ENCODE results near the gene FAM169A. TPM values are rescaled to one million over a fixed set of nuclear protein-coding genes. Genes with fewer than 3 reads are reported as not detected.

Gene FAM169A
- total RNA-seq, 1 experiment from 2014 or later = 11.2 TPM

DNA sequence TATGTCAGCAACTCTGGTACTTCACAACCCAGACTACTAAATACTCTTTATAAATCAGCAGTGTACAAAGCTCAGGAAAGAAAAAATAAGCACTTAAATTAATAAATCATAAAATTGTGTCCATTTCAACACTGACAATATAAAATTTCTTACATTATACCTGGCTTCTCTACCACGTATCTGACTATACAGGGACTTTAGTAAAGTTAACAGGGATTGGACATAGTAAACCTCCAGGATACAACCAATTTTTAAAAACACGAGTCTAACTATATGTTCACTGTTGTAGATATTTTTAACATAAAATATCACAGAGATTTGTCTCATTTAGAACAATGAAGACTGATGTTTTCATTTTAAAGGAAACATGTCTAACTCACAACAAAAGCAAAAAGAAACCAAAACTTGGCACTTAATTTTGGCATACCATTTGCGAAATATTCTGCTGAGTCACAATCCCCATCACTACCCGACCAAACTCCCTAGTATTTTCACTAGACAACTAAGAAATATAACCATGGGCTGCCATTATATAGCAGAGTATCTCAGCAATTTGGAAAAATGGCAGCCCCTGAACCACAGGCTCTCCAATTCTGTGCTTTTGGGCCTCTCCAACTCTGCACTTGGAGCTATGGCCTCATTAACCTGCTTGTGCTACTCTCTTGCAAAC is 14.4 kb downstream of the FAM169A start:
- ATAC-seq (no peak), DNase-seq (peak; percentile 26)
- no TSS peak for BruUV-seq (replicated peaks)
- POLR2A ChIA-PET (ENCODE audit: unreplicated experiment) = no interaction called here
- Histone ChIP-seq H3F3A (ENCODE audit: low read length, unreplicated experiment) (no peaks in the 10 kb centered on the region), H3K27me3 (ENCODE audit: low read length) (no peaks in the 10 kb centered on the region), H3K36me3 (ENCODE audit: low read depth, low read length) (no peaks in the 10 kb centered on the region), H3K4me3 (ENCODE audit: low read length) (no peak overlapping the region), H4K20me1 (ENCODE audit: low read length) (no peaks in the 10 kb centered on the region), H3K4me1 (ENCODE audit: insufficient read depth, low read length) (peaks cover 7% of the 10 kb centered on the region), H3K9me2 (replicated peaks; ENCODE audit: low read length) (no peaks in the 10 kb centered on the region), H3K79me2 (ENCODE audit: low read length) (0 out of 2 replicates have a peak, but pooled peaks cover 8% of the 10 kb centered on the region), H3K9me3 (ENCODE audit: low read length) (no peaks in the 10 kb centered on the region), H3K9ac (ENCODE audit: low read length) (no peak overlapping the region), H3K4me2 (ENCODE audit: low read length) (peak overlapping the region; percentile 24; the same call in 1 of the 2 replicates), H2AFZ (ENCODE audit: low read length) (no peak overlapping the region), H3K27ac (ENCODE audit: low read length) (no peak overlapping the region; the same call in 1 of the 2 replicates)
- CTCF ChIA-PET = no interaction called here
- intact Hi-C loops (cut with micrococcal nuclease) = no loop called here
- TF ChIP-seq EZH2phosphoT487 (IDR thresholded peaks at IDR 0.05; ENCODE audit: borderline replicate concordance, low read length) (no peak), EZH2 (IDR thresholded peaks at IDR 0.05; ENCODE audit: low read length, unreplicated experiment) (no peak)
- TF ChIP-seq, protein P1, sequence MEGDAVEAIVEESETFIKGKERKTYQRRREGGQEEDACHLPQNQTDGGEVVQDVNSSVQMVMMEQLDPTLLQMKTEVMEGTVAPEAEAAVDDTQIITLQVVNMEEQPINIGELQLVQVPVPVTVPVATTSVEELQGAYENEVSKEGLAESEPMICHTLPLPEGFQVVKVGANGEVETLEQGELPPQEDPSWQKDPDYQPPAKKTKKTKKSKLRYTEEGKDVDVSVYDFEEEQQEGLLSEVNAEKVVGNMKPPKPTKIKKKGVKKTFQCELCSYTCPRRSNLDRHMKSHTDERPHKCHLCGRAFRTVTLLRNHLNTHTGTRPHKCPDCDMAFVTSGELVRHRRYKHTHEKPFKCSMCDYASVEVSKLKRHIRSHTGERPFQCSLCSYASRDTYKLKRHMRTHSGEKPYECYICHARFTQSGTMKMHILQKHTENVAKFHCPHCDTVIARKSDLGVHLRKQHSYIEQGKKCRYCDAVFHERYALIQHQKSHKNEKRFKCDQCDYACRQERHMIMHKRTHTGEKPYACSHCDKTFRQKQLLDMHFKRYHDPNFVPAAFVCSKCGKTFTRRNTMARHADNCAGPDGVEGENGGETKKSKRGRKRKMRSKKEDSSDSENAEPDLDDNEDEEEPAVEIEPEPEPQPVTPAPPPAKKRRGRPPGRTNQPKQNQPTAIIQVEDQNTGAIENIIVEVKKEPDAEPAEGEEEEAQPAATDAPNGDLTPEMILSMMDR (conservative IDR thresholded peaks at IDR 0.05; ENCODE audit: low read depth, low read length) = no peak

DNA sequence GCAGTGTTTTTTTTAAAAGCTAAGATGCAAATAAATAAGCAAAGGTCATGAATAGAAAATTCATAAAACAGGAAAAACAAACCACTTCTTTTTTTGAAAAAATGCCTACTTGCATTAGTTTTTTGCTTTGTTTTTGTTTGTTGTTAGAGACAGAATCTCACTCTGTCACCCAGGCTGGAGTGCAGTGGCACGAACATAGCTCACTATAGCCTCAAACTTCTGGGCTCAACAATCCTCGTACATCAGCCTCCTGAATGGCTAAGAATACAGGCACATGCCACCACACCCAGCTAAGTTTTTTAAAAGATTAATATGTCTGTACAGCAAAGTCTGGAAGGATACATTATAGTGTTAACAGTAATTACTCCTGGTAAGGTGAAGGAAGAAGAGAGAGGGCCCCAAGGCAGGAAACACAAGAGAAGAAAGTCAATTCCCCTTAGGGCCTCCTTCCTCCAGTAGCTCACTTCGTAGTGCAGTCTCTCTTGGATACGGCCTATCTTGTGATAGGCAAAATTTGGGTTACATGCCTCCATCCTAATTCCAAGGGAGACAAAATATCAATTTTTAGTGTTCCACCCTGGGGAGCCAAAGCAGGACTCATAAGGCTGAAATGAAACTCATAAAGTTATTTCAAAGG is 15.3 kb downstream of the FAM169A start:
- TF ChIP-seq EZH2phosphoT487 (IDR thresholded peaks at IDR 0.05; ENCODE audit: borderline replicate concordance, low read length) = no peak
- no peak for TF ChIP-seq EZH2 (IDR thresholded peaks at IDR 0.05; ENCODE audit: low read length, unreplicated experiment)
- TF ChIP-seq, protein P1 (conservative IDR thresholded peaks at IDR 0.05; ENCODE audit: low read depth, low read length) = no peak
- no peaks in the 10 kb centered on the region for H4K20me1 ChIP-seq (ENCODE audit: low read length)
- no peaks in the 10 kb centered on the region for H3F3A ChIP-seq (ENCODE audit: low read length, unreplicated experiment)
- ChIA-PET POLR2A (ENCODE audit: unreplicated experiment) (no interaction called here), CTCF (no interaction called here)
- DNase-seq = no peak
- no peak overlapping the region for H2AFZ ChIP-seq (ENCODE audit: low read length)
- H3K36me3 ChIP-seq (ENCODE audit: low read depth, low read length) = no peaks in the 10 kb centered on the region
- H3K27ac ChIP-seq (ENCODE audit: low read length) = no peak overlapping the region
- no peaks in the 10 kb centered on the region for H3K9me2 ChIP-seq (replicated peaks; ENCODE audit: low read length)
- ATAC-seq = no peak
- H3K4me3 ChIP-seq (ENCODE audit: low read length) = no peak overlapping the region
- no peaks in the 10 kb centered on the region for H3K27me3 ChIP-seq (ENCODE audit: low read length)
- no peak overlapping the region for H3K4me2 ChIP-seq (ENCODE audit: low read length)
- H3K4me1 ChIP-seq (ENCODE audit: insufficient read depth, low read length) = peaks cover 7% of the 10 kb centered on the region
- H3K9me3 ChIP-seq (ENCODE audit: low read length) = no peaks in the 10 kb centered on the region
- intact Hi-C loops (cut with micrococcal nuclease) = no loop called here
- H3K79me2 ChIP-seq (ENCODE audit: low read length) = 0 out of 2 replicates have a peak, but pooled peaks cover 8% of the 10 kb centered on the region
- no peak overlapping the region for H3K9ac ChIP-seq (ENCODE audit: low read length)
- no TSS peak for BruUV-seq (replicated peaks)

DNA sequence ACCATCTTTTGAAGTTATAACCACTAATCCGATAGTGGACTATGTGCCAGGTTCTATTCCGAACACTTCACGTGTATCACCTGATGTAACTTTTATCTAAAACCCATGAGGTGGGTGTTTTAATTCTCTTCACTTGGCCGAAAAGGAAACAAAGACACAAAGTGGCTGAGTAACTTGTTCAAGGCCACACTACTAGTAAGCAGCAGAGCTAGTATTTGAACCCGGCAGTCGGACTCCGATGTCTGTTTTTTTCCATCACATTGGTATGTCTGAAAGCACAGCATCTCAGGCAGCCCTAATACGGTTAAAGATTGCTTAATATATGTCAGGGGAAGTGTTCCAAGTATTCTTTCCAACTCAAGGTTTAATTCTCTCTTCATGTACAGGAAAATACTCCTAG is 16.2 kb downstream of the FAM169A start:
- peaks cover 7% of the 10 kb centered on the region for H3K4me1 ChIP-seq (ENCODE audit: insufficient read depth, low read length)
- DNase-seq (no peak), ATAC-seq (no peak)
- CTCF ChIA-PET = no interaction called here
- 0 out of 2 replicates have a peak, but pooled peaks cover 8% of the 10 kb centered on the region for H3K79me2 ChIP-seq (ENCODE audit: low read length)
- no peaks in the 10 kb centered on the region for H3K27me3 ChIP-seq (ENCODE audit: low read length)
- H3K4me3 ChIP-seq (ENCODE audit: low read length) = no peak overlapping the region
- H3K27ac ChIP-seq (ENCODE audit: low read length) = no peak overlapping the region
- no peaks in the 10 kb centered on the region for H3K9me2 ChIP-seq (replicated peaks; ENCODE audit: low read length)
- H3F3A ChIP-seq (ENCODE audit: low read length, unreplicated experiment) = no peaks in the 10 kb centered on the region
- no peak for TF ChIP-seq EZH2 (IDR thresholded peaks at IDR 0.05; ENCODE audit: low read length, unreplicated experiment)
- no peaks in the 10 kb centered on the region for H3K36me3 ChIP-seq (ENCODE audit: low read depth, low read length)
- no peaks in the 10 kb centered on the region for H3K9me3 ChIP-seq (ENCODE audit: low read length)
- no peak overlapping the region for H2AFZ ChIP-seq (ENCODE audit: low read length)
- intact Hi-C loops (cut with micrococcal nuclease) = no loop called here
- no TSS peak for BruUV-seq (replicated peaks)
- POLR2A ChIA-PET (ENCODE audit: unreplicated experiment) = no interaction called here
- H3K4me2 ChIP-seq (ENCODE audit: low read length) = no peak overlapping the region
- no peaks in the 10 kb centered on the region for H4K20me1 ChIP-seq (ENCODE audit: low read length)
- no peak overlapping the region for H3K9ac ChIP-seq (ENCODE audit: low read length)
